RWPE2 (cell line): ENCODE measurements around the gene OXNAD1.

Experiments used
- ATAC-seq: fragments of 200-7000 bp; cut with Tn5 transposase; 3 replicates; pipeline ENCODE4 v1.9.1; 2021; ENCODE audit warnings: low read depth
- DNase-seq: peaks from one replicate; pipeline ENCODE4 v3.0.0-alpha.2; 2020; ENCODE audit warnings: low spot score
- H3K27ac ChIP-seq: fragments of 450-650 bp; 2 replicates; pipeline ENCODE4 v1.5.1; 2017; ENCODE audit warnings: mild to moderate bottlenecking; ENCODE audit not compliant: poor library complexity, severe bottlenecking
- H3K27me3 ChIP-seq: fragments of 250-450 bp; sonication (Bioruptor Pico); 2 replicates; pipeline ENCODE4 v1.5.1; 2021; ENCODE audit warnings: mild to moderate bottlenecking, moderate library complexity; ENCODE audit not compliant: insufficient read depth, poor library complexity, severe bottlenecking
- H3K36me3 ChIP-seq: fragments of 250-450 bp; sonication (Bioruptor Pico); 2 replicates; pipeline ENCODE4 v1.5.1; 2020; ENCODE audit warnings: low read depth, mild to moderate bottlenecking, moderate library complexity
- H3K4me1 ChIP-seq: fragments of 250-450 bp; sonication (Bioruptor Pico); 2 replicates; pipeline ENCODE4 v1.5.1; 2021; ENCODE audit warnings: mild to moderate bottlenecking, moderate library complexity; ENCODE audit not compliant: insufficient read depth, poor library complexity, severe bottlenecking
- H3K4me3 ChIP-seq: fragments of 250-450 bp; sonication (Bioruptor Pico); 2 replicates; pipeline ENCODE4 v1.5.1; 2021; ENCODE audit warnings: mild to moderate bottlenecking, moderate library complexity; ENCODE audit not compliant: severe bottlenecking
- H3K9me3 ChIP-seq: fragments of 250-450 bp; sonication (Bioruptor Pico); 2 replicates; pipeline ENCODE4 v1.5.1; 2021; ENCODE audit warnings: mild to moderate bottlenecking, moderate library complexity; ENCODE audit not compliant: severe bottlenecking
- CTCF ChIP-seq: fragments of 450-650 bp; IDR thresholded peaks from one replicate; pipeline ENCODE4 v1.5.1; 2017; ENCODE audit warnings: mild to moderate bottlenecking, moderate library complexity; ENCODE audit not compliant: poor library complexity, severe bottlenecking

The OXNAD1 gene

GRCh38 chr3:16304061-16305010, 39.3 kb downstream of the OXNAD1 start:
- no peak for TF ChIP-seq CTCF
- Histone ChIP-seq H3K36me3 (peaks cover 35% of the 10 kb centered on the region), H3K27ac (no peak overlapping the region), H3K4me1 (no peaks in the 10 kb centered on the region), H3K27me3 (no peaks in the 10 kb centered on the region), H3K4me3 (no peak overlapping the region), H3K9me3 (no peaks in the 10 kb centered on the region)
- no peak for ATAC-seq
- no peak for DNase-seq

- no peak overlapping the region for H3K4me3 ChIP-seq
- no peaks in the 10 kb centered on the region for H3K9me3 ChIP-seq
- DNase-seq (no peak), ATAC-seq (no peak)
- no peak overlapping the region for H3K27ac ChIP-seq
- no peaks in the 10 kb centered on the region for H3K27me3 ChIP-seq
- TF ChIP-seq CTCF, result no peak
- peaks cover 31% of the 10 kb centered on the region for H3K36me3 ChIP-seq
- no peaks in the 10 kb centered on the region for H3K4me1 ChIP-seq
Measured at GRCh38 chr3:16305111-16305541, 40.1 kb downstream of the OXNAD1 start.

GRCh38 chr3:16307832-16308531, 43.0 kb downstream of the OXNAD1 start:
- DNase-seq, result no peak
- ATAC-seq, result no peak
- no peak overlapping the region for H3K4me3 ChIP-seq
- H3K36me3 ChIP-seq, result peaks cover 18% of the 10 kb centered on the region
- H3K27ac ChIP-seq, result no peak overlapping the region
- TF ChIP-seq CTCF, result no peak
- no peaks in the 10 kb centered on the region for H3K27me3 ChIP-seq
- H3K9me3 ChIP-seq, result no peaks in the 10 kb centered on the region
- no peaks in the 10 kb centered on the region for H3K4me1 ChIP-seq

GRCh38 chr3:16308727-16309126, 43.7 kb downstream of the OXNAD1 start:
- ATAC-seq (no peak), DNase-seq (no peak)
- no peaks in the 10 kb centered on the region for H3K9me3 ChIP-seq
- H3K27me3 ChIP-seq, result no peaks in the 10 kb centered on the region
- no peak overlapping the region for H3K27ac ChIP-seq
- H3K36me3 ChIP-seq, result peaks cover 13% of the 10 kb centered on the region
- TF ChIP-seq CTCF, result no peak
- no peaks in the 10 kb centered on the region for H3K4me1 ChIP-seq
- no peak overlapping the region for H3K4me3 ChIP-seq
